Caco-2 (cell line): ENCODE data around the gene EPHA2. TPM values are rescaled to one million over a fixed set of nuclear protein-coding genes. Genes with fewer than 3 reads are reported as not detected.

ENCODE experiments used
- BruUV-seq: library from RNA; stranded (reverse); fragments of 400-500 nt; replicated peaks from 2 replicates; lab custom pipeline; 2021; lab: Mats Ljungman, UMichigan
- CTCF ChIA-PET: fragments of 300-600 bp; sonication (Branson Sonifier 250); formaldehyde crosslinking; loops from one replicate; lab custom pipeline; 2022; ENCODE audit warnings: antibody characterized with exemption; lab: Charles Lee
- POLR2A ChIA-PET: fragments of 300-600 bp; sonication (Branson Sonifier 250); formaldehyde crosslinking; loops from one replicate; lab custom pipeline; 2022; ENCODE audit warnings: antibody characterized with exemption; lab: Charles Lee
- DNase-seq, 2 experiments: peaks; one replicate each; pipeline versions ENCODE4 v3.0.0 to v3.0.0-alpha.2; 2020 to 2022
- H3K27me3 ChIP-seq: replicated peaks from 2 replicates; pipeline ENCODE4 v1.6.0; 2011; ENCODE audit warnings: low read length; ENCODE audit not compliant: control insufficient read depth, insufficient read depth
- H3K36me3 ChIP-seq: 2 replicates; pipeline ENCODE4 v1.5.1; 2011; ENCODE audit warnings: low read length; ENCODE audit not compliant: control insufficient read depth, insufficient read depth
- H3K4me1 ChIP-seq: fragments of 250-450 bp; sonication (Bioruptor Pico); 2 replicates; pipeline ENCODE4 v1.5.1; 2020; ENCODE audit warnings: mild to moderate bottlenecking
- H3K4me3 ChIP-seq: 2 replicates; pipeline ENCODE4 v1.5.1; 2011; ENCODE audit warnings: low read depth, mild to moderate bottlenecking, control low read depth, low read length
- H3K9me3 ChIP-seq: fragments of 250-450 bp; sonication (Bioruptor Pico); 2 replicates; pipeline ENCODE4 v1.5.1; 2020; ENCODE audit warnings: mild to moderate bottlenecking, moderate library complexity
- H3K27ac Mint-ChIP-seq: one replicate; pipeline ENCODE4 v1.8.0; 2022; ENCODE audit warnings: mixed read lengths; ENCODE audit not compliant: unreplicated experiment
- H3K27me3 Mint-ChIP-seq: one replicate; pipeline ENCODE4 v1.8.0; 2022; ENCODE audit warnings: mixed read lengths; ENCODE audit not compliant: insufficient read depth, unreplicated experiment
- H3K36me3 Mint-ChIP-seq: one replicate; pipeline ENCODE4 v1.8.0; 2022; ENCODE audit warnings: mild to moderate bottlenecking, mixed read lengths; ENCODE audit not compliant: insufficient read depth, unreplicated experiment
- H3K4me1 Mint-ChIP-seq: one replicate; pipeline ENCODE4 v1.8.0; 2022; ENCODE audit warnings: low read depth, mixed read lengths; ENCODE audit not compliant: unreplicated experiment
- H3K4me3 Mint-ChIP-seq: one replicate; pipeline ENCODE4 v1.8.0; 2022; ENCODE audit warnings: mild to moderate bottlenecking, moderate library complexity, mixed read lengths; ENCODE audit not compliant: unreplicated experiment
- H3K9me3 Mint-ChIP-seq: one replicate; pipeline ENCODE4 v1.8.0; 2022; ENCODE audit warnings: mixed read lengths; ENCODE audit not compliant: unreplicated experiment
- intact Hi-C: fragments of 100-400 bp; cut with micrococcal nuclease; formaldehyde crosslinking; loops from one replicate; pipeline ENCODE4 v1.10.0; 2022; ENCODE audit not compliant: unreplicated experiment
- total RNA-seq: library from RNA; stranded (reverse); gene quantifications from 2 replicates; pipeline ENCODE4 v1.2.3, GENCODE V29; 2022
- TF ChIP-seq, protein P1 (sequence below), 2 experiments: fragments of 200-600 bp in 1 of 2; IDR thresholded peaks; 1 replicate in 1 of 2; 2 replicates in 1 of 2; pipeline versions ENCODE4 v1.5.1 to v1.8.0; 2011 to 2022; ENCODE audit warnings: antibody characterized with exemption in 1 of 2, control low read depth in 1 of 2, inconsistent platforms in 1 of 2, low read depth in 1 of 2, low read length in 1 of 2, mild to moderate bottlenecking in 1 of 2, moderate library complexity in 1 of 2; ENCODE audit not compliant: insufficient read depth in 1 of 2, severe bottlenecking in 1 of 2, unreplicated experiment in 1 of 2

The EPHA2 gene
- total RNA-seq, 1 experiment from 2014 or later, result 31.2 TPM

GRCh38 chr1:16167331-16168143 is 11.7 kb upstream of the EPHA2 start:
- Histone ChIP-seq H3K36me3 (no peaks in the 10 kb centered on the region), H3K4me1 (peaks cover 24% of the 10 kb centered on the region), H3K4me3 (peak overlapping the region; percentile 65), H3K27me3 (no peaks in the 10 kb centered on the region), H3K9me3 (no peaks in the 10 kb centered on the region)
- intact Hi-C loops, result no loop called here
- Mint-ChIP-seq H3K4me3 (peak overlapping the region; percentile 76), H3K9me3 (no peaks in the 10 kb centered on the region), H3K27me3 (no peaks in the 10 kb centered on the region), H3K27ac (no peak overlapping the region), H3K4me1 (peaks cover 26% of the 10 kb centered on the region), H3K36me3 (peaks cover 11% of the 10 kb centered on the region)
- no TSS peak for BruUV-seq
- TF ChIP-seq, protein P1, sequence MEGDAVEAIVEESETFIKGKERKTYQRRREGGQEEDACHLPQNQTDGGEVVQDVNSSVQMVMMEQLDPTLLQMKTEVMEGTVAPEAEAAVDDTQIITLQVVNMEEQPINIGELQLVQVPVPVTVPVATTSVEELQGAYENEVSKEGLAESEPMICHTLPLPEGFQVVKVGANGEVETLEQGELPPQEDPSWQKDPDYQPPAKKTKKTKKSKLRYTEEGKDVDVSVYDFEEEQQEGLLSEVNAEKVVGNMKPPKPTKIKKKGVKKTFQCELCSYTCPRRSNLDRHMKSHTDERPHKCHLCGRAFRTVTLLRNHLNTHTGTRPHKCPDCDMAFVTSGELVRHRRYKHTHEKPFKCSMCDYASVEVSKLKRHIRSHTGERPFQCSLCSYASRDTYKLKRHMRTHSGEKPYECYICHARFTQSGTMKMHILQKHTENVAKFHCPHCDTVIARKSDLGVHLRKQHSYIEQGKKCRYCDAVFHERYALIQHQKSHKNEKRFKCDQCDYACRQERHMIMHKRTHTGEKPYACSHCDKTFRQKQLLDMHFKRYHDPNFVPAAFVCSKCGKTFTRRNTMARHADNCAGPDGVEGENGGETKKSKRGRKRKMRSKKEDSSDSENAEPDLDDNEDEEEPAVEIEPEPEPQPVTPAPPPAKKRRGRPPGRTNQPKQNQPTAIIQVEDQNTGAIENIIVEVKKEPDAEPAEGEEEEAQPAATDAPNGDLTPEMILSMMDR (IDR thresholded peaks at IDR 0.05; ENCODE audit: insufficient read depth in 1 of 2, low read depth in 1 of 2, low read length in 1 of 2, severe bottlenecking in 1 of 2, unreplicated experiment in 1 of 2), result no peak
- DNase-seq, result peak; percentile 66 to 75
- POLR2A ChIA-PET, result no interaction called here
- CTCF ChIA-PET, result no interaction called here

DNA sequence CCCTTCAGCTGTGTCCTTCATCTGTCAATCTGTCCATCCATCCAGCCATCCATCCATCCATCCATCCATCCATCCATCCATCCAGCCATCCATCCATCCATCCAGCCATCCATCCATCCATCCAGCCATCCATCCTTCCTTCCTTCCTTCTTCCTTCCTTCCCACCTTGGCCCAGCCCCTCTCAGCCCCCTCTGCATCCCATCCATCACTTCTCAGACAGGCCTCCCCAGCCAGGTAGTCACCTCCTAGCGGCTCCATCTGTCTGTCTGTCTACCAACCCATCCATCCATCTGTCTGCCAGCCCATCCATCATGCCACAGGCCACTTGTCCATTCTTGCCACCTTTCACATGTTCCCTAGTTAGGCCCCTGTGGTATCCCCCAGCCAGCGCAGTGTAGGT is 10.2 kb upstream of the EPHA2 start:
- ChIA-PET POLR2A (interaction anchor here (0.6 kb wide), 1 partner anchor 12 kb away, joined by 13 read pairs; no protein-coding TSS in a partner anchor), CTCF (no interaction called here)
- no peaks in the 10 kb centered on the region for H3K9me3 ChIP-seq
- DNase-seq, result no peak
- Mint-ChIP-seq H3K4me1 (peaks cover 26% of the 10 kb centered on the region), H3K27ac (peak overlapping the region; percentile 63), H3K4me3 (no peak overlapping the region), H3K36me3 (peaks cover 11% of the 10 kb centered on the region), H3K27me3 (no peaks in the 10 kb centered on the region), H3K9me3 (no peaks in the 10 kb centered on the region)
- H3K36me3 ChIP-seq, result no peaks in the 10 kb centered on the region
- TF ChIP-seq, protein P1 (IDR thresholded peaks at IDR 0.05; ENCODE audit: insufficient read depth in 1 of 2, low read depth in 1 of 2, low read length in 1 of 2, severe bottlenecking in 1 of 2, unreplicated experiment in 1 of 2), result no peak
- H3K4me1 ChIP-seq, result peaks cover 12% of the 10 kb centered on the region; the same call in 1 of the 2 replicates
- H3K4me3 ChIP-seq, result no peak overlapping the region
- intact Hi-C loops, result no loop called here
- no peaks in the 10 kb centered on the region for H3K27me3 ChIP-seq
- no TSS peak for BruUV-seq

DNA sequence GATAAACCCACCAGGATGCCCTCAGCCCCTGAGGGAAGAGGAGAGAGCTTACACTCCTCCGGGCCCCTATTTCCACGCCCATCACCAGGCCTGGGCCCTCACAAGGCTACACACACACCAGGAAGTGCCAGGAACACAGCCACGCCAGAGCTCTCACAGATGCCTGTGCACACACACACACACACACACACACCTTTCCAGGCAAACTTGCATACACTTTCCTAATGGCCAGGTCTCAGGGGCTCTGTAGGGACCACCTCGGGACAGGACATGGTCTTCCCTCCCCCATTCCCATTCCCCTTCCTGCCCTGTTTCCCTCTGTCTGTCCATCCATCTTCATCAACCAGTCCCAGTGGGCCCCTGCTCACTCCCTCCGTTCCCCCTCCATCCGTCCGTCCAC is 9.7 kb upstream of the EPHA2 start:
- H3K9me3 ChIP-seq, result no peaks in the 10 kb centered on the region
- Mint-ChIP-seq H3K9me3 (no peaks in the 10 kb centered on the region), H3K4me1 (peaks cover 26% of the 10 kb centered on the region), H3K27ac (peak overlapping the region; percentile 63), H3K27me3 (no peaks in the 10 kb centered on the region), H3K36me3 (peaks cover 11% of the 10 kb centered on the region), H3K4me3 (no peak overlapping the region)
- no peaks in the 10 kb centered on the region for H3K36me3 ChIP-seq
- CTCF ChIA-PET, result no interaction called here
- POLR2A ChIA-PET, result interaction anchor here (0.6 to 1.7 kb wide), 3 partner anchors 9 to 11 kb away, joined by 3 to 13 read pairs (median 4); no protein-coding TSS in a partner anchor
- peaks cover 12% of the 10 kb centered on the region; the same call in 1 of the 2 replicates for H3K4me1 ChIP-seq
- no peaks in the 10 kb centered on the region for H3K27me3 ChIP-seq
- BruUV-seq, result no TSS peak
- intact Hi-C loops, result no loop called here
- no peak overlapping the region for H3K4me3 ChIP-seq
- no peak for DNase-seq
- TF ChIP-seq, protein P1 (IDR thresholded peaks at IDR 0.05; ENCODE audit: insufficient read depth in 1 of 2, low read depth in 1 of 2, low read length in 1 of 2, severe bottlenecking in 1 of 2, unreplicated experiment in 1 of 2), result no peak
